HG02884 (cell line): ENCODE measurements around the gene SDK1.
"Not testable (repeated sequence)": the region's sequence is repeated elsewhere in the genome, so short reads cannot be mapped to it uniquely, and the experiment has no call there.

Experiments used
- ATAC-seq: cut with Tn5 transposase; IDR thresholded peaks from one replicate; pipeline ENCODE4 v1.9.1; 2021; ENCODE audit warnings: mild to moderate bottlenecking, moderate library complexity; ENCODE audit not compliant: unreplicated experiment

The SDK1 gene

GRCh38 chr7:4314316-4314715 lies 1013.3 kb downstream of the SDK1 start:
- not testable (repeated sequence) for ATAC-seq
